Activated naive CD4-positive, alpha-beta T cell treated with anti-CD3 and anti-CD28 coated beads, Interleukin-2, amount 10 ng/mL, durations not matched to agents 5 hours and 36 hours (primary cell): ENCODE results near the gene TADA2A. TPM values are rescaled to one million over a fixed set of nuclear protein-coding genes. Genes with fewer than 3 reads are reported as not detected.

Experiments used
- total RNA-seq, 2 experiments: library from RNA; stranded (reverse); gene quantifications; one replicate each; pipeline ENCODE4 v1.2.3, GENCODE V29; 2021

The TADA2A gene, protein sequence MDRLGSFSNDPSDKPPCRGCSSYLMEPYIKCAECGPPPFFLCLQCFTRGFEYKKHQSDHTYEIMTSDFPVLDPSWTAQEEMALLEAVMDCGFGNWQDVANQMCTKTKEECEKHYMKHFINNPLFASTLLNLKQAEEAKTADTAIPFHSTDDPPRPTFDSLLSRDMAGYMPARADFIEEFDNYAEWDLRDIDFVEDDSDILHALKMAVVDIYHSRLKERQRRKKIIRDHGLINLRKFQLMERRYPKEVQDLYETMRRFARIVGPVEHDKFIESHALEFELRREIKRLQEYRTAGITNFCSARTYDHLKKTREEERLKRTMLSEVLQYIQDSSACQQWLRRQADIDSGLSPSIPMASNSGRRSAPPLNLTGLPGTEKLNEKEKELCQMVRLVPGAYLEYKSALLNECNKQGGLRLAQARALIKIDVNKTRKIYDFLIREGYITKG
- 10 to 100 TPM; 41.8 to 44.6 TPM for total RNA-seq

GRCh38 chr17:37406635-37407461 lies at the start of gene TADA2A, which contains the start of gene ACACA:
Gene TADA2A (plus strand): TSS chr17:37406886. CDS start chr17:37411366, 4,480 bp downstream.
Gene ACACA (minus strand): TSS chr17:37406836. CDS start chr17:37406299, 537 bp downstream.

GRCh38 chr17:37375706-37376105 lies 31.0 kb upstream of the TADA2A start, which contains the start of gene C17orf78:
Gene C17orf78 (plus strand): TSS chr17:37375985. CDS start chr17:37376093, 108 bp downstream.

DNA sequence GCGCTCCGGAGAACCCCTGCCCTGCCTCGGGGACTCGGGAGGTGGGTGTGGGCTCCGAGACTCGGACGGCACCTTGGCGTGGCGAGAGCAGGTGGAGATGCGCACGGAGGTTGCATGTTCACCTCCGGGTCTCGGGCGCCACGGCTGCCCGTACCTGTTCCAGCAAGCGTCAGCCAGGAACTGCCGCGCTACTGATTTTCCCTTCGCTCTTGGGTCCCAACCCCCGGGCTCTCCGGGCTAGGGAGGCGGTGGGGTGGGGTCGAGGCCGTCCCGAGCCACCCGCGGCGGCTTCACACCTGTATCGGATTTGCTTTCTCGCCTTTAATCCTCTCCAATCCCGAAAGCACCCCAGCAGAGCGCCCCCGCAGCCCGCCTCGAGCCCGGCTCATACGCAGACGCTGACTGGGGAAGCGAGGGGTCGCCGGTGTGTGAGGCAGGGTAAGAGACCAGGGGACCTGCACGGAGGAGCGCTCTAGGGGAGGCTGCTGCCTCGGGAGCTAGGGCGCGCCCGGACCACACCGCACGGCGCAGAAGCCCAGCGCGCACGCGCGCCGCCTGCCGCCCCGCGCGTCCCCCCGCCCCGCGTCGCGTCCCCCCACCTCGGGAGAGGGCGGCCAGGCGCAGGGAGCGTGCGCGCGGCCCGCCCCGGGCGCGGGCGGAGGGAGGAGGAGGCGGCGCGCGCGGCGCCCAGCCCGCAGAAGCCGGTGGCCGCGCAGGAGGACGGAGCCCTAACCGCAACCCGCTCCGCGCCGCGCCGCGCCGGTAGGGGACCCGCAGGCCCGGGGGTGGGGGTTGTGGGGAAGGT lies 82.7 kb downstream of the TADA2A start, which contains the start of gene DUSP14:
DUSP14 (plus strand) TSS at position 695 of the 805 bp plus-strand sequence. CDS start 22,382 bp downstream, outside the sequence.

Other genes starting within 250 kb of the TADA2A start
- gene C17orf78, start 30.9 kb upstream of the TADA2A start, total RNA-seq: not detected
- gene ACACA, start 50 bp upstream of the TADA2A start, total RNA-seq: 10 to 100 TPM; 37.3 to 41.9 TPM
- 10 to 100 TPM; 10.1 to 11.7 TPM for gene DUSP14, start 83.0 kb downstream of the TADA2A start, total RNA-seq
- gene SYNRG, start 202.5 kb downstream of the TADA2A start, total RNA-seq: 100 to 1,000 TPM; 121 to 131 TPM
- gene DDX52, start 236.6 kb downstream of the TADA2A start, total RNA-seq: 10 to 100 TPM; 22.5 to 23.8 TPM